Measurements from ENCODE around the gene ZNF672.
"Not testable (repeated sequence)": the region's sequence is repeated elsewhere in the genome, so short reads cannot be mapped to it uniquely, and the experiment has no call there.

ZNF672 gene

DNA sequence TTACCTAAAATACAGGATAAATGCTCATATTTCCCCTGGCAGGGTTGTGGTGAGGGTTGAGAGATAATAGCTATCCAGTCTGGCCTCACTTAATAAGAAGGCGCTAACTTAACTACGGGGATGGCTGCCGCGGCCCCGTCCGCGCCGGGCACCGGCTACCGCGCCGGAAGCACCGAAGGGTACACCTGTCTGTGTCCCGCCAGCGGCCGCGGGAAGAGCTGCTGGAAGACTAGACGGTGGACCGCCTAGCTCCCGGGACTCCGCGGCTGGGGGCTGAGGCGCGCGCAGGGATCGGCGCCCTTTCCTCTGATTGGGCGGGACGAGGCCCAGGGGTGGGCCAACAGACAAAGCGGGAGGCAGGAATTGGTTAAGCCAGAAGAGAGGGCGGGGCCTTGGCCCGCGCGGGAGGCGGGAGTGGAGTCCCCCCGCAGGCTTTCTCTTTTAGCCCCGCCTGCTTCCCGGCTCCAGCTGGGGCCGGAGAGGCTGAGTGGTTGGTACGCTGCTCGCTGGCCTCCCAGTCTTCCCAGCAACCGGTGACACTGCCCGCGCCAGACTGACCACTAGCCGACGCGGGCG is at the start of gene ZNF672:
ZNF672 (plus strand) TSS at position 444 of the 576 bp plus-strand sequence. CDS start 9,051 bp downstream, outside the sequence.
- peak; percentile 95 for DNase-seq (ENCODE audit: low spot score)

DNA sequence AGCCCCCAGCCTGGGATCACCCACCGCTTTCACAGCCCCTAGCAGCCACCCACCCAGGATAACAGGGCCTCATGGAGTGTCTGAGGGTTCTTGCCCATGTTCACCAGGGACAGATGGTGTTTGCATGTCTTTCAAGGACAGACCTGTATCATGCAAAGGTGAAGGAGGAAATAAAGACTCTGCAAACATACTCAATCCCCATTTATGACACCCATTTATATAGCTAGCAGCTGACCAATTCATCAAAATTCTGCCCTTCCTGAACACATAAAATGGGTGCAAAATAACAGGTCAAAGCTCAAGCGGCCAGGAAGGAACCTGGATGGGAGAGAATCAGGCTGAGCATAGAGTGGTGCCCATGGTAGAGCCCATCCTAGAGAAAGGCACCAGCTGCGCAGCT is 49.7 kb upstream of the ZNF672 start:
- DNase-seq (ENCODE audit: low spot score): no peak

DNA sequence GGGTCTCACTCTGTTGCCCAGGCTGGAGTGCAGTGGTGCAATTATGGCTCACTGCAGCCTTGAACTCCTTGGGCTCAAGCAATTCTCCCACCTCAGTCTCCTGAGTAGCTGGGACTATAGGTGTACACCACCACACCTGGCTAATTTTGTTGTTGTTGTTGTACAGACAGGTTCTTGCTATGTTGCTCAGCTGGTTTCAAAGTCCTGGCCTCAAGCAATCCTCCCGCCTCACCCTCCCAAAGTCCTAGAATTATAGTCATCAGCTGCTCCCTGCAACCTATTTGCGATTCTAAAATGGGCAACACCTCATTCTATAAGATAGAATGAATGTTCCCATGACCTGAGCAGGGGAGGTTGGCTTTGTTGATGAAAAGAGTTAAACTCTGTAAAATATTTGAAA is 48.7 kb upstream of the ZNF672 start:
- DNase-seq (ENCODE audit: low spot score): not testable (repeated sequence)

DNA sequence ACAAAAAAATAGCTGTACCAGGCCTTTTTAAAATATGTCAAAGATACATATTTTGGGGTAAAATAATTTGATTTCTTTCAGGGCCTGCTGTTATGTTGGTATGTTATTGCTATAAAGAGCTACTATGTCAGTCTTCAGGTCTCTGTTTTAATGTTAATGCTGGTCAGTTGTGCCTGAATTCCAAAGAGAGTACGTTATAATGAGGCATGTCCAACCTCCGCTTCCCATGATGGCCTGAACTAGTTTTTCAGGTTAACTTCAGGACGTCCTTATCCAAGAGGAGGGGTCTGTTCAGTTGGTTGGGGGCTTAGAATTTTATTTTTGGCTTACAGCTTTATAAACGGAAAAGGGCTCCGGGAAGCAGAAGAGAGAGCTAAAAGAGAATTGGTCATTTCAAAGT is 47.6 kb upstream of the ZNF672 start:
- no peak for DNase-seq (ENCODE audit: low spot score)

DNA sequence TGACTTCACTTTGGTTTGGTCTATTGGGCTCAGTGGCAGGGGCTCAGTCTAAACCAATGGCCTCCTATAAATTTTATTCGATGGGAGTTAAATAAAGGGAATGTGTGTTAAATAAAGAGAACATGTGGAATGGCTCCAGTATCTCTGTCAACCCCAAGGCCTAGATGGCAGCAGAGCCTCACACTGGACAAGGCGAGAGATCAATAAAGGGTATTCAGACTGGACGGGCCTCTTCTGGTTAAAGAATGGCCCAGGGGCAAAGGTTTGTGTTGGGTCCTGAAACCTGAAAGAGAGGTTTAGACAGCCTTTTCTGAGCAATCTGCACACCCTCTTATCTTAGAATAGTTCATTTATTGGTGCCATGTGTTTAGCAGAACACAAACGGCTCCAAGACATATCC is 47.0 kb upstream of the ZNF672 start:
- DNase-seq (ENCODE audit: low spot score): no peak

DNA sequence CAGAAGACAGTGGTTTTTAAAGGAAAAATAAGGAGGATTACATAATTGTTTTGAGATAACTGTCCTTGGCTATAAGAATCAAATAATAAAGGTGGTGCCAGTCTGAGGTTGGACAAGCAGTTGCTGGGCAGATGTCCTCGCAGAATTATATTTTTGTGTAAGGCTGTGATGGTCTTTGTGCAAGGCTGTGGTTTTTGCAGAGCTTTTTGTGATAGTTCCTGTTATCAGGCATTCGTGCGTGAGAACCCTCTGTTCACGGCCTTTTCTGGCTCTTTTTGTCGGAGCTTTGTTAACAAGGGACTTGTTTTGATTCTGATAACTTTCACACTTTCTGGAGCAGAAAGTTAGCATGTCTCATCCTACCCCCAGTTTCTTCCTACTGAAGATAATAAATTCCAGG is 45.7 kb upstream of the ZNF672 start:
- no peak for DNase-seq (ENCODE audit: low spot score)

DNA sequence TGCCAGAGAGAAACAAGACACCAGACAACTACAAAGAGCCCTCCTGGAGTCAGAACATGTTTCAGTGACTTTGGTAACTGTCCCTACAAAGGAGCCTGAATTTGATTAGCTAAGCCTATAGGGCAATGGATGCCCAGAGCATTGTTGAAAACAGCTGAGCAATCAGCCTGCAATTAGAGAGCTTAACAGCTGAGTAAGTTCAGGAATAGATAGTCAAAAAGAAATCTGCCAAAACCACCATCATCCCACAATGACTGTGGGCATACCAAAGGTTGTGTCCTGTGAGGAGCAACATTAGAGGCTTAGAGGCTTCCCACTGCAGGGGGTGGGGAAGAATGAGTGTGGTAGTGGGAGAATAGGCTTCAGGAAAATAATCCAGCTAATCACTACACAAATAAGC is 44.4 kb upstream of the ZNF672 start:
- no peak for DNase-seq (ENCODE audit: low spot score)

DNA sequence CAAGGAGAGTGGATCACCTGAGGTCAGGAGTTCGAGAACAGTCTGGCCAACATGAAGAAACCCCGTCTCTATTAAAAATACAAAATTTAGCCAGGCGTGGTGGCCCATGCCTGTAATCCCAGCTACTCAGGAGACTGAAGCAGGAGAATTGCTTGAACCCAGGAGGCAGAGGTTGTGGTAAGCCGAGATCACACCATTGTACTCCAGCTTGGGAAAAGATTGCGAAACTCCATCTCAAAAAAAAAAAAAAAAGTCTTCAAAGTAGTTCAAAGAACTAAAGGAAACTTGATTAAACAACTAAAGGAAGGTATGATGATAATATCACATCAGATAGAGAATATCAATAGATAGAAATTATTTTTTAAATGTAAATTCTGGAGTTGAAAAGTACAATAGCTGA is 43.4 kb upstream of the ZNF672 start:
- not testable (repeated sequence) for DNase-seq (ENCODE audit: low spot score)

DNA sequence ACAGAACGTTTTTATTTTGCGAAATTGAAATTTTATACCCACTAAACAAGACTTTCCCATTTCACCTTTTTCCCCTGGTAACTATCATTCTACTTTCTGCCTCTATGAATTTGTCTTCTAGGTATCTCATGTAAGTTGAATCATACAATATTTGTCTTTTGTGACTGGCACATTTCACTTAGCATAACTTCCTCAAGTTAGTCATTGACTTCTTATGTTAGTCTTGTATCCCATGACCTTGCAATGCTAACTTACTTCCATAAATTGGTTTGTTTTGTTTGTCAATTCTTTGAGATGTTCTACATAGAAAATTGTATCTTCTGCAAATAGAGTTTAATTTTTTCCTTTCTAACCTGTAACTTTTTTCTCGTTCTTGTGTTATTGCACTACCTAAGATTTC is 39.2 kb upstream of the ZNF672 start:
- DNase-seq (ENCODE audit: low spot score): no peak

DNA sequence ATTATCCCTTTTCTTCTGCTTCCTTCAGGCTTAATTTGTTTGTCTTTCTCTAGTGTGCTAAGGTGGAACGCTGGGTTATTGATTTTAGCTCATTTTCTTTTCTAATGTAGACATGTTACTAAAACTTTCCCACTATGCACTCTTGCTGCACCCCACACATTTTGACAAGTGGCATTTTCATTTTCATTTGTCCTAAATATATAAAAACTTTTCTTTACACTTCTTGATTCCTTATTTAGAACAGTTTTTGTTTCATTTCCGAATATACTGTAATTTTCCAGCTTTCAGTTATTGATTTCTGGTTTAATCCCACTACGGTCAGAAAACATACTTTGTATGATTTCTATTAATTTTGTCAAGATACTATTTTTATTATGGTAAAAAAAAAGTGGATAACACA is 37.6 kb upstream of the ZNF672 start:
- DNase-seq (ENCODE audit: low spot score): no peak

DNA sequence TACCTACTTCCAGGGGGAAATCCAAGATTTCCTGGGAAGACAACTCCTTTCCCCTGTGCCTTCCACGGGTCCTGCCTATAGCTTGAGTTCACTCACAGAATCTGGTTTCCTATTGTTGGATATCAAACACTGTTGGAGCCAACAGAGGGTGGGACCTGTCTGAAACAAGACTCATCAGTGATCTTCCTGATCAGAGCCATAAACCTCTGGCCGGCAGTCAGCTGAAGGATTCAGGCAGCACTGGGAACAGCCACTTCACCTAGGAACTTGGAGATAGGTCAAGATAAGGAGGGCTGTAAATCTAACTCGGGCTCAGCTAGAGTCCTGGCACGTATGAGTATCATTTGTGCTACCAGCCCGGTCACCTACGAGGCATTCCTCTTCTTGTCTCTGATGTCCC is 35.6 kb upstream of the ZNF672 start:
- DNase-seq (ENCODE audit: low spot score): no peak

DNA sequence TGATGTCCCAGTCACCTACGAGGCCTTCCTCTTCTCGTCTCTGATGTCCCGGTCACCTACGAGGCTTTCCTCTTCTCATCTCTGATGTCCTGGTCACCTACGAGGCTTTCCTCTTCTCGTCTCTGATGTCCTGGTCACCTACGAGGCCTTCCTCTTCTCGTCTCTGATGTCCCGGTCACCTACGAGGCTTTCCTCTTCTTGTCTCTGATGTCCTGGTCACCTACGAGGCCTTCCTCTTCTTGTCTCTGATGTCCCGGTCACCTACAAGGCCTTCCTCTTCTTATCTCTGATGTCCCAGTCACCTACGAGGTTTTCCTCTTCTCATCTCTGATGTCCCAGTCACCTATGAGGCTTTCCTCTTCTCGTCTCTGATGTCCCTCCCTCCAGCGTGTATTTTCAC is 34.5 kb upstream of the ZNF672 start:
- not testable (repeated sequence) for DNase-seq (ENCODE audit: low spot score)

DNA sequence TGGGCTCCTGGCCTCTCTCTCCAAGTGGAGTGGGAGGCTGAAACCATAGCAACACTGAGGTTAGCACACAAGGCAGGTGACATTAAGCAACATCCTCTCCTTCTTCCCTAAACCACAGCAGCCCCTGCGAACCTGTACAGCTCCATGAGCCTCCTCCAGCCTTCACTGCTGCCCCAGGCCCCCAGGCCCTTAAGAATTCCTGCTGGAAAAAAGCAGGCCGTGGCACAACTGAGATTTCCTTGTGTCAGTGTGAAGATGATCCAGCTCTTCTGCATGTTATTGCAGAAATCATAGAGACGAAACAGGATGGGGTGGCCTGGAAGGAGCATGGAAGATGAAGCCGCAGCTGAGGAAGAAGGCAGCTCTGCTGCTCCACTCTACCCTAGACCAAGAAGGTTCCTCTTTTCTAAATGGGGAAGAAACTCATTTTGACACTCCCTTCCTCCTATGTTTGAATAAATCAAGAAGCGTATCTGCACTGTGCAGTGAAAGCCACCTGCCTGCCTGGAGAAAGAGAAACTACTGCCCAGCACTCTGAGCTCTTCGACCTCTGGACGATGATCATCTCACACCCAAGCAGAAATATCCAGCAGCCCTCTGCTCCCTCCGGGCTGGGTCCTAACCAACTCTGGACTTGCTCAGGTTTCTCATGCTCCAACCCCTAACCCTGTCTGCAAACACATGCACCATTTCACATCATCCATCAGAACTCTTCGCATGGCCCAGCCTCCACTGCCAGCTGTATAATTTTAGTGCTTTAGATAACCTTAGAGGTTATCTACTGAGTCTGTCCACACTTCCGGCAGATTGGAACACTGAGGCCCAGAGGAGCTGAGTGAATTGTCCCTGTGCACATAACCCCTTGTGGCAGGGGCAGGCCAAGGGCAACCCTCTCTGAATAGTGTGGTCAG is 33.0 kb upstream of the ZNF672 start:
- DNase-seq (ENCODE audit: low spot score): peak; percentile 77

DNA sequence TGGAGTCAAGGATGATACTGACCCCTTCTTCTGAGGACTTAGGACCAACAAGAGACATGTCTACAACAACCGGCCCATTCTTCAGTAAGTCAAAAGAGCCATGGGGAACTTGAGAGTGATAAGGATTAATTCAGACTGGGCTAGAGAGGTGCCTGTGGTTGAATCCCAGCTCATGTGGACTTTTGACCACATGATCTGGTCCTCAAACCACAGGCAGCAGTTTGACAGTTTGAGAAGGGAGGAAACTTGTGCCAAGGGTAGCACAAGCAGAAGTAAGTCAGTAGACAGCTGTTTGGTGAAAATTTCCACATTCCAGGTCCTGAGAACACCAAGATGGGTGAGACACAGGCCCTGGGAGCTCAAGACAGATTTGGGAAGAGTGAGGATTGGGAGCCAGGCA is 32.1 kb upstream of the ZNF672 start:
- no peak for DNase-seq (ENCODE audit: low spot score)

DNA sequence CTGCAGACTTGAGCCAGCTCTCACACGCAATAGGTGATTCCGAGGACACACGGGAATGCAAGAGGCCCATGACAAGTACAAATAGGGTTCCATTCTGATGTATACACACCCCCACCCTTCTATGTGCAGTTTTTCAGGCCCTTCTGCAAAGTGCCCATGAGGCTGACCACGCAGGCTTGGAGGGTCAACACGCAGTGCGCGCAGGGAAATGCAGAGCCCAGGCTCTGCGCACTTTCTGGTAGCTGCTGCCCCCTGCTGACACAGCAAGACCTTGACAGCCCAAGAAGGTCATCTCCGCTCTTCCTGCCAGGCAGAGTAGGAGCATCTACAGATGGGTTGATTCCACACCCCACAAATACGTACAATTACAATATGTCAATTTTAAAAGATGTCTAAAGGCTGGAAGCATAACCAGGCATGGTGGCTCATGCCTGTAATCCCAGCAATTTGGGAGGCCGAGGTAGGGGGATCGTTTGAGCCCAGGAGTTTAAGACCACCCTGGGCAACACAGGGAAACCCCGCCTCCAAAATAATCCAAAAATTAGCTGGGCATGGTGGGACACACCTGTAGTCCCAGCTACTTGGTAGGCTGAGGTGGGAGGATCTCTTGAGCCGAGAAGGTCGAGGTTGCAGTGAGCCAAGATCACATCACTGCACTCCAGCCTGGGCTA is 30.8 kb upstream of the ZNF672 start:
- DNase-seq (ENCODE audit: low spot score): peak; percentile 59

DNA sequence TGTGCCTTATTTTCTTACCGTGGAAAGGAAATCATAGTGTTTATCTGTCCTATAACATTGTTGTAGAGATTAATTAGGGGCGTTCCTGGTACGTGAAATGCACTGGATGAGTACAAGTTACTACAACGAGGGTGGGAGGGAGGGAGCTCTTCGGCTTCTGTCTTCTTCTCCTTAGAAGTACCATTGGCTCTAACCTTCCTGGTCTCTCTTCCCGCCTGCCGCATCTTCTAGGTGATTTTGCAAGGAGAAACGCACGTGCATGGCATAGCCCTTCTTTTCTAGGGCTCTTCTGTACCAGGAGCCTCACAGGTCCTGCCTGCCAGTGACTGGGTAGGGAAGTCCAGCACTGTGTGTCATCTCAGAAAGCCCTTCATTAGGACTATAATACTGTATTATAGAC is 29.1 kb upstream of the ZNF672 start:
- DNase-seq (ENCODE audit: low spot score): no peak

DNA sequence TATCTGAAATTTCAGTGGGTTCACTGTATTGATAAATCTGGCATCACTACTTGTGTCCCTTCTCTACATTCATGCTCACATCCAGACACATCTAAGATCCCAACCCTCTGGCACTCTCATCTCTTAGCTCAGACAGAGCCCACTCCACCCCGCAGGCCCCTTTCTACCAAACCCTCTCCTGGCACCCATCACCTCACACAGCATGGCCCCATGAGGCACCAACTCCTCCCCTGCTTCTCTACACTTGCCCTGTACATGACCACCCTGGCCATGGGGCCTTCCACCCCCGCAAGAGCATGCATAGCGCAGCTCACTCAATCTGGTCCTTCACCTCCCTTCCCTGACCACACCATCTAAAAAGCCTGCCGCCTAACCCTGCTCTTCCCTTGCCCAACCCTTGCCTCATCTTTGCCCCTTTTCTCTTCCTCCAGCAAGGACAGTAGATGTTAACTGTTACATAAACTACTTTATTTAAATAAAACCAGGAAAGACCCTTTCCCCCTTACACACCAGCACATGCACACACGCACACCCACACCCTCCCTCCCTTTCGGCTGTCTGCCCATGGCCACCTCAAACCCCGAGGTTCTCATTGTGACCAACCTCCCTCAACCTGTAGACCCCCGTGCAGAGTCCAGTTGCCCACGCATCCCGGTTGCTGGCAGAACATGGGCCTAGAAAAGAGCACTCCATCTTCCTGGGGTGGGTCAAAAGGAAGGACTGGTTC is 27.9 kb upstream of the ZNF672 start:
- no peak for DNase-seq (ENCODE audit: low spot score)

DNA sequence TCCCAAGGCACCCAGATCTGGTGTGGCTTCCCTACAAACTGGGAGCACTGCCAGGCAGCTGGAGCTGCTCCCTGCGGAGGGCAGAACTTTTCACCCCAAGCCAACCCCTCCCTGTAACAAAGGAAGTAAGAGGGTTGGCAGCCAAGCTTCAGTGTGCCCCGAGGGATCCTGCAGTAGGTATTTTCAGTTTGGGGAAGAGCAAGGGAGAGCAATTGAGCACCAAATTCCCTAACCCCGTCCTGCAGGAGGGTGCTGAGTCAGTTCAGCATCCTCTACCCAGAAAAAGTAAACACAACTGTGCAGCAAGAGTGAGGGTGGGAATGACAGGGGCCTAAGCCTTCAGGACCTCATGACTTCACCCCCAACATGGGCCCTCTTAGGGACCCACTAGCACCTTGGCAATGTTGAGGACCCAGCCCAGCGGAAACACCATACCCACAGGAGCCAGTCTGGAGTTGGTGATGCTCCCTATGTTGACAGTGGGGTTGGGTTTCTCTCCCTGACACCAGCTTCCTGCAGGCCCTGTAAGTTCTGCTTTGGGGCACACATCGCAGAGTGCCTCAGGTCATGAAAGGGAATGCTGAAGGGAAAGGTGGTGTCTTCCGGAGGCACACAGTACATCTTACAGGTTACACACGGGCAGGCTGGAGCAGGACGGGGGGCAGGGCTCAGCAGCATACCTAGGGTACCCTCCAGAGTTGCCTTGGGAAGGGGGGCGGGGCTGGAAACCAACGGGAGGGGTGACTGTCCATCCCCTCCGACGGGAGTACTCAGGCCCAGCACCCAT is 27.1 kb upstream of the ZNF672 start:
- no peak for DNase-seq (ENCODE audit: low spot score)

DNA sequence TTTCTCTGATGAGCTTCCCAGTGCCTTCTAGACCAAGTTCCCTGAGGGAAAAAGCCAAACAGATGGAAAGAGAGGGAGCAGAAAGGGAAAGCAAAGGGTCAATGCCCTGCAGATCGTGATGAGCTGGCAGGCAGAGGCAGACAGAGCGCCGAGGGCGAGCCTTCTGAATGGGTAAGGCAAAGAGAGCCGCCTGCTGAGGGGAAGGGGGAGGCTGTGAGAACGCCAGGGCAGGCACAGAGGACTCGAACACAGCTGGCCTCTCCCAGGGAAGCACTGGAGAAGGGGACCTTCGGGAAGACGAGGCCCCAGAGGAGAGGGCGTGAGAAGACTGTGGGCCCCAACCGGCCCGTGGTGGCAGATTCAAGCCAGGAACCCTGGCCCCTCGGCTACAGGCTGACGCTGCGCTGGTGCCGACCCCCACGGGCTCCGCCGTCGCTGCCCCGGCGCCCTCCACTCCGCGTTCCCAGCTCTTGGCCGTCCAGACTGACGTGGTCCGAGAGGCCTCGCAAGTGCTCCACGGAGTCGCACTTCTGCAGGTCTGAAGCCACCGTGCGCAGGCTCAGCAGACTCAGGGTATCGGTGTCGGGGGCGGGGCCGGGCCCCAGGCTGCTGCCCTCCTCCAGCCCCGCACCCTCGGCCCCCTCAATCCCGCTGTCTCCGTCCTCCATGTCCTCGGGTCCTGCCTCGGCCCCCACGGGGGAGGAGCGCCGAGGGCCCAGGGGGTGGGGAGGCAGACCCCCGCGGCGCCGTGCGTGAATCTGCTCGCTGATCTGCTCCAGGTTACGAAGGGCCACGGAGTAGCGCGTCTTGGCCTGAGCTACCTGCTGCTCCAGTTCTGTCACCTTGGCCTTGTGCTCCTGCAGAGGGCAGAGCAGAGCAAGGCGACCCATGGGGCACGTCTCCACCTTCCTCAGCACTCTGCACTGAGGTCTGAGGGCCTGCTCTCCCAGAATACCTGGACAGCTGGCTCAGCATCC is 26.2 kb upstream of the ZNF672 start:
- DNase-seq (ENCODE audit: low spot score): no peak

DNA sequence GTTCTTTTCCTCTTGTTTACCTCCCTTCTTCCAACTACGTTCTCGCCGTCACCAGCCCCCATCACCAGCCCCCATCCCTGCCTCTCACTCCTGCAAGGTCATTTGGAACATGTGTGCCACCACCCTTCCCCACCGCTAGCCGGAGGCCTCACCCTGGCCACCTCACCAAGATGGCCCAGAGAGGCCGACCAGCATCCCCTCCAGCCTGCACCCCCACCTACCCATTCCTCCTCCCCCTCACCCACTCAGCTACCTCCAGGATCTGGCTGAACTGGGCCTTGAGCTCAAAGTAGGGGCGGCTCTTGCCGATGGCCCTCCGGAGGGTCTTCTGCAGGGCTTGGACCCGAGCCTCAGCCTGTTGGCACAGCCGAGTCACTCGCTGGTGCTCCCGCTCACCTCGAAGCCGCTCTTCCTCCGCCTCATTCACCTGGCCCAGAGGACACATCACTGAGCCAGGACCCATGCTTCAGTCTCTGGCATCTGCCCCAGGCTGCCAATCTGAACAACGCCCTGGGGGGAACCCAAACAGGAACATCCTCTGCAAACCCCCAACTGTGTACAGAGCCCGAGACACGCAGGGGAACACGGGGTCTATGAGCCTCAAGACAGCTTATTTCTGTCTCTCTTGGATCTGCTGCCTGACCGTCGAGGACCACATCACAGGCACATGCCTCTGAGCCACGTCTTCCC is 25.1 kb upstream of the ZNF672 start:
- no peak for DNase-seq (ENCODE audit: low spot score)
